Measurements from ENCODE around the gene TUB.

TUB gene

GRCh38 chr11:8061555-8062428, 19.2 kb upstream of the TUB start:
- TF ChIP-seq POLR2AphosphoS5 (IDR thresholded peaks at IDR 0.05; ENCODE audit: low read depth, low read length) = no peak
- no peak for TF ChIP-seq SIN3A (IDR thresholded peaks at IDR 0.05; ENCODE audit: borderline replicate concordance, insufficient read depth, low read length)
- TF ChIP-seq TAF1 (IDR thresholded peaks at IDR 0.05; ENCODE audit: borderline replicate concordance, insufficient read depth, low read length) = no peak

DNA sequence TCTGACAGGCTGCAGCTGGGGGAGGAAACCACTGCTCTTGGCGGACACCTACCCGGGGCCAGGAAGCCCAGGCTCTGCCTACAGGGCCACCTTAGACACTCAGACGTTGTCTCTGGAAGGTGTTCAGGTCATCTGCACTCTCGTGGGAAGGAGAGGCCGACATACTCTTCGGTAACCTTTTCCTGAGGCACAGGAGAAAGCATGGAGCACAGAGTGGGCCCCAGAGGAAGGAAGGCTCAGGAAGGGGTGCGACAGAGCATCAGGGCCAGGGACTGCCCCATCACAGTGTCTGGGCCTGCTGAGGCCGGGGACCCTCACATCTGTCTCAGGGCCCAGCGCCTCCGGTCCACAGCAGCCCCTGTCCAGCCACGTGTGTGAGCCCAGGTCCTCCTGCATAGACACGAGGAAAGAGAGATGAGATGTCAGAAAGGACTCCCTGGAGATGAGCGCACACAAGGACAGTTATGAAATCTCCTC, 18.2 kb upstream of the TUB start:
- TF ChIP-seq POLR2AphosphoS5 (IDR thresholded peaks at IDR 0.05; ENCODE audit: low read depth, low read length) = no peak
- TF ChIP-seq TAF1 (IDR thresholded peaks at IDR 0.05; ENCODE audit: borderline replicate concordance, insufficient read depth, low read length) = no peak
- no peak for TF ChIP-seq SIN3A (IDR thresholded peaks at IDR 0.05; ENCODE audit: borderline replicate concordance, insufficient read depth, low read length)
- TF ChIP-seq FOXP2 (optimal IDR thresholded peaks at IDR 0.05; ENCODE audit: borderline replicate concordance, extremely low read depth, extremely low read length, insufficient read depth) = no peak
- TF ChIP-seq, protein P1, sequence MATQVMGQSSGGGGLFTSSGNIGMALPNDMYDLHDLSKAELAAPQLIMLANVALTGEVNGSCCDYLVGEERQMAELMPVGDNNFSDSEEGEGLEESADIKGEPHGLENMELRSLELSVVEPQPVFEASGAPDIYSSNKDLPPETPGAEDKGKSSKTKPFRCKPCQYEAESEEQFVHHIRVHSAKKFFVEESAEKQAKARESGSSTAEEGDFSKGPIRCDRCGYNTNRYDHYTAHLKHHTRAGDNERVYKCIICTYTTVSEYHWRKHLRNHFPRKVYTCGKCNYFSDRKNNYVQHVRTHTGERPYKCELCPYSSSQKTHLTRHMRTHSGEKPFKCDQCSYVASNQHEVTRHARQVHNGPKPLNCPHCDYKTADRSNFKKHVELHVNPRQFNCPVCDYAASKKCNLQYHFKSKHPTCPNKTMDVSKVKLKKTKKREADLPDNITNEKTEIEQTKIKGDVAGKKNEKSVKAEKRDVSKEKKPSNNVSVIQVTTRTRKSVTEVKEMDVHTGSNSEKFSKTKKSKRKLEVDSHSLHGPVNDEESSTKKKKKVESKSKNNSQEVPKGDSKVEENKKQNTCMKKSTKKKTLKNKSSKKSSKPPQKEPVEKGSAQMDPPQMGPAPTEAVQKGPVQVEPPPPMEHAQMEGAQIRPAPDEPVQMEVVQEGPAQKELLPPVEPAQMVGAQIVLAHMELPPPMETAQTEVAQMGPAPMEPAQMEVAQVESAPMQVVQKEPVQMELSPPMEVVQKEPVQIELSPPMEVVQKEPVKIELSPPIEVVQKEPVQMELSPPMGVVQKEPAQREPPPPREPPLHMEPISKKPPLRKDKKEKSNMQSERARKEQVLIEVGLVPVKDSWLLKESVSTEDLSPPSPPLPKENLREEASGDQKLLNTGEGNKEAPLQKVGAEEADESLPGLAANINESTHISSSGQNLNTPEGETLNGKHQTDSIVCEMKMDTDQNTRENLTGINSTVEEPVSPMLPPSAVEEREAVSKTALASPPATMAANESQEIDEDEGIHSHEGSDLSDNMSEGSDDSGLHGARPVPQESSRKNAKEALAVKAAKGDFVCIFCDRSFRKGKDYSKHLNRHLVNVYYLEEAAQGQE (IDR thresholded peaks at IDR 0.05; ENCODE audit: insufficient read depth in 1 of 2, low read depth in 2 of 2, low read length in 2 of 2) = no peak

- TF ChIP-seq POLR2AphosphoS5 (IDR thresholded peaks at IDR 0.05; ENCODE audit: low read depth, low read length) = no peak
- TF ChIP-seq, protein P1 (IDR thresholded peaks at IDR 0.05; ENCODE audit: insufficient read depth in 1 of 2, low read depth in 2 of 2, low read length in 2 of 2) = 0 out of 4 replicates have a peak, but pooled peaks of 1 of the 2 experiments have one; percentile 12
Measured at GRCh38 chr11:8063324-8063723, 17.7 kb upstream of the TUB start.

- no peak for TF ChIP-seq SIN3A (IDR thresholded peaks at IDR 0.05; ENCODE audit: borderline replicate concordance, insufficient read depth, low read length)
- TF ChIP-seq POLR2AphosphoS5 (IDR thresholded peaks at IDR 0.05; ENCODE audit: low read depth, low read length) = no peak
- TF ChIP-seq FOXP2 (optimal IDR thresholded peaks at IDR 0.05; ENCODE audit: borderline replicate concordance, extremely low read depth, extremely low read length, insufficient read depth) = no peak
- no peak for TF ChIP-seq TAF1 (IDR thresholded peaks at IDR 0.05; ENCODE audit: borderline replicate concordance, insufficient read depth, low read length)
Measured at GRCh38 chr11:8065031-8065430, 16.0 kb upstream of the TUB start.

GRCh38 chr11:8066036-8066910, 14.7 kb upstream of the TUB start:
- TF ChIP-seq POLR2AphosphoS5 (IDR thresholded peaks at IDR 0.05; ENCODE audit: low read depth, low read length) (no peak), FOXP2 (optimal IDR thresholded peaks at IDR 0.05; ENCODE audit: borderline replicate concordance, extremely low read depth, extremely low read length, insufficient read depth) (no peak), TAF1 (IDR thresholded peaks at IDR 0.05; ENCODE audit: borderline replicate concordance, insufficient read depth, low read length) (no peak), SIN3A (IDR thresholded peaks at IDR 0.05; ENCODE audit: borderline replicate concordance, insufficient read depth, low read length) (no peak)
- TF ChIP-seq, protein P1 (IDR thresholded peaks at IDR 0.05; ENCODE audit: insufficient read depth in 1 of 2, low read depth in 2 of 2, low read length in 2 of 2) = no peak

All from PFSK-1 (cell line).